GM19395 (cell line): ENCODE results near the gene SLC39A7.

ENCODE experiments used
- ATAC-seq: cut with Tn5 transposase; IDR thresholded peaks from one replicate; pipeline ENCODE4 v1.9.1; 2021; ENCODE audit warnings: mild to moderate bottlenecking, moderate library complexity; ENCODE audit not compliant: unreplicated experiment

SLC39A7 gene

DNA sequence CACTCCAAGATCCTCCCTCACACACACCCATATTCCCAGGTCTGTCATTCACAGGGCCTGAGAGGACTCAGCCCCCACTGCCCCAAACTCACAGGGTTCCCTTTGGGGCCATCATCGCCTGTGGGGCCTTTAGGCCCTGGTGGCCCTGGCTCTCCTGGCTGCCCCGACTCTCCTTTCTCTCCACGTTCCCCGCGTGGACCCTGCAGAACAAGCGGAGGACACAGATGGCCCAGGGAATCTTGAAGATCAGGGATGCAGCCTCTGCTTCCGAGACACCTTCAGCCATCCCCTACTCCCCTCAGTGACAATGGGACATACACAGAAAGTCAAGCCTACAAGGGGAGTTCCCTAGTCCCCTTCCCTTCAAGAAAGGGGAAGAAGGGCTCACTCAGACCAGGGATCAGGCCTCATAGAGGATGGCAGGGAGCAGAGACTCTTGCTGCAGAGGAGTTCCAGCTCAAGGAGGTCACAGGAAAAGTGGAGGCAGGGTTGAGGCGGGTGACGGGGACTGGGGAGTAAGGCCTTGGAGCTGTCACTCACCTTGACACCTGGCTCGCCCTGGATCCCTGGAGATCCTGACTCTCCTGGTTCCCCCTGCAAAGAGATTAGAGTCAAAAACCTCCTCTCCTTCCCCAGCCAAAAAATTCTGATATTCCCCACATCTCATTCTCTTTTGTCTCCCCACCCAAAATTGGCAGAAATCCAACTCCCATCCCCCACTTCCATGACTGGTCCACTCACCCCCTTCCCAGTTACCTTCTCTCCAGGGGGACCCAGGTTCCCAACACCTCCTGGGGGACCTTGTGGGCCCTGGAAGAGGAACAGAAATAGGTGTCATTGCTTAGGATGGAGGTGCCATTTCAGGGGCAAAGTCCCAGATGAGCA, 31.1 kb upstream of the SLC39A7 start:
- ATAC-seq = no peak

DNA sequence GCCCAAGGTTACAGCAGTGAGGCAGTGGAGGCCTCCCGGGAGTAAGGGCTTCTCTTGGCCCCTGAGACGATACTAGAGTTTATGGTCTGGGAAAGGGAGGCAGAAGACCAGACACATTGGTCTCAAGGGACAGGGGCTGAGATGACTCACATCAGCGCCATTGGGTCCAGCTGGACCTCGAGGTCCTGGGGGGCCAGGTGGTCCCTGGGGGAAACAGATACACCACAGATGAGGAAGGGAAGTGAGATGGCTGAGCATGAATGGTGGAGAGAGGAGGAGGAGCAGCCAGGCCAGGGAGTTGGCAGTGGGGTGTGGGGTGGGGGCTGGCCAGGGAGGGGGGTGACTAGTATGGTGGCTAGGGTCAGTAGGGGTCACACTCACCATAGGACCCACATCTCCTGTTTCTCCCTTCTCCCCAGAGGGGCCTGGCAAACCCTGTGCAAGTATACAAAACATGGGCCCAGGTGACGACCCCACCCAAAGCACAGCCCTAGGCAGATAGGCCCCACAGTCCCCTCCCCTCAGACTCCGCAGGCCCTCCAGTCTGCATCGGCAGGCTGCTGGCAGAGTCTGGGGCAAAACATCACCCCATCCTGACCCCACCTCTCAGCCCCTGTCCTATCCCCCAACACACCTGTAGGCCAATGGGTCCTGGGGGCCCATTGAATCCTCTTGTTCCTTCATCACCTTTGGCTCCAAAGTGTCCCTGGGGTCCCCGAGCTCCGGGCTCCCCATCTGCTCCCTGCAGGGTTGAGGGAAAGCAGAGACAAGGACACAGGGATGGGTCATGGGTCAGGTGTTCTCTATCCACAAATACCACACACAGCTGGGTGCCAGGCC, 30.3 kb upstream of the SLC39A7 start:
- no peak for ATAC-seq

DNA sequence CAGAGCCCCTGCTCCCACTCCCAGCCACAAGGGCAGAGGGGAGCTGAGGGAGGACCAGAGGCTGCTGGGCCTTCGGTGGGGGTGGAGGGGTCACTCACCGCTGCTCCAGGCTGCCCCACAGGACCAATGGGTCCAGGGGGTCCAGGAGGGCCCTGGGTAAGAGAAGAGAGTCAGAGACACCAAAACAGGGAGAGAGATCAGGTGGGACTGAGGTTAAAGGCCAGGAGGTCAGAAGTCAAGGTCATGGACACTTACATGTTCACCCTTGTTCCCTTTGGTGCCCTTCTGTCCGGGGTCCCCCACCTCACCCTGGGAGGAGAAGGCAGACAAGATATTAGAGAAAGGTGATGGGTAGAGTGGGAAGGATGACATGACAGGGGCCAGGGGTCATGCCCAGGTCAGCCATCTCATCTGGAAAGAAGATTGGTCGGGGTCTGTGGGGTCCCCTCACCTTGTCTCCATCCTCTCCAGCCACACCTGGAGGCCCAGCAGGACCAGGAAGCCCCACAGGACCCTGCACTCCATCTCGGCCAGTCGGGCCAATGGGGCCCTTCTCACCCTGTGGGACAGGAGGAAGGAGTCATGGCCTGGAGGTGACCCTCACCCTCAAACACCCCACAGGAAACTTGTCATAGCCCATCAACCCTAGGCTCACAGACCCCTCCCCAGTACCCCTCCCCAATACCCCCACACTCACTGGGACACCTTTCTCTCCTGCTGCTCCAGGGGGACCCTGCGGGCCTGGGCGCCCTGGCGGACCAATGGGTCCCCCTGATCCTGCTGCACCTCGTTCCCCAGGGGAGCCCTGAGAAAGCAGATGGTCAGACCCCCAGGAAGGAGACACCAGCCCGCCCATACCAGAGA, 29.4 kb upstream of the SLC39A7 start:
- ATAC-seq = no peak

DNA sequence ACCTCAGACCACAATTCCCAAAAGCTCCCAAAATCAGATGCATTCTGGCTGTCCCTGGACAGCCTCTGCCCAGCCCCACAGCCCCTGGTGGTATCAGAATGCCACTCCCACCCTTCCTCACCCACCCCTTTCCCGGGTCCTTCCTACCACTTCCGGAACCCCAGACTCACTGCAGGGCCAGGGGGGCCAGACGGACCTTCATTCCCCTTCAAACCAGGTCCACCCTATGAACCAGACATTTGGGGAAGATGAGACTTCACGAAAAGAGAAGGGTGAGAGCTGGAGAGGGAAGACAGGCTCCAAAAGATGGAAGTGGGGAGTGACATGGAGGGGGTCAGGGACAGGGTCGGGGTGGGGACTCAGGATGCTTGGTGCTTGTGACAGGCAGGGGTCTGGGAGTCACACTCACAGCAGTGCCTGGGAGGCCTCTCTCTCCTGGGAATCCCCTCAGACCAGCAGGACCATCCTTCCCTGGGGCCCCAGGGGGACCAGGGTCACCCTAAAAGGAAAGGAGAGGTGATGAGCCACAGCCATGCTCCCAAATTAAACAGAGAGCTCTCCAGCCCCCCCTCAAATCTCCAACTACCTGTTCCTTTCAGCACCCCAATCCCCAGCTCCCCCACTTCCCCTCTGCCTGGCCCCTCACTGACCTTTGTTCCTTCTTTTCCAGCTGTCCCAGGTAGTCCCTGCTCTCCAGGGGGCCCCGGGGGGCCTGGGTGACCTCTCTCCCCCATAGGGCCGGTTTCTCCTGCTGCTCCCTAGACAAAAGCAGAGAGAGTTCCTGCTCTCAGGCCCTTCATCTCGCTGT, 28.6 kb upstream of the SLC39A7 start:
- no peak for ATAC-seq

DNA sequence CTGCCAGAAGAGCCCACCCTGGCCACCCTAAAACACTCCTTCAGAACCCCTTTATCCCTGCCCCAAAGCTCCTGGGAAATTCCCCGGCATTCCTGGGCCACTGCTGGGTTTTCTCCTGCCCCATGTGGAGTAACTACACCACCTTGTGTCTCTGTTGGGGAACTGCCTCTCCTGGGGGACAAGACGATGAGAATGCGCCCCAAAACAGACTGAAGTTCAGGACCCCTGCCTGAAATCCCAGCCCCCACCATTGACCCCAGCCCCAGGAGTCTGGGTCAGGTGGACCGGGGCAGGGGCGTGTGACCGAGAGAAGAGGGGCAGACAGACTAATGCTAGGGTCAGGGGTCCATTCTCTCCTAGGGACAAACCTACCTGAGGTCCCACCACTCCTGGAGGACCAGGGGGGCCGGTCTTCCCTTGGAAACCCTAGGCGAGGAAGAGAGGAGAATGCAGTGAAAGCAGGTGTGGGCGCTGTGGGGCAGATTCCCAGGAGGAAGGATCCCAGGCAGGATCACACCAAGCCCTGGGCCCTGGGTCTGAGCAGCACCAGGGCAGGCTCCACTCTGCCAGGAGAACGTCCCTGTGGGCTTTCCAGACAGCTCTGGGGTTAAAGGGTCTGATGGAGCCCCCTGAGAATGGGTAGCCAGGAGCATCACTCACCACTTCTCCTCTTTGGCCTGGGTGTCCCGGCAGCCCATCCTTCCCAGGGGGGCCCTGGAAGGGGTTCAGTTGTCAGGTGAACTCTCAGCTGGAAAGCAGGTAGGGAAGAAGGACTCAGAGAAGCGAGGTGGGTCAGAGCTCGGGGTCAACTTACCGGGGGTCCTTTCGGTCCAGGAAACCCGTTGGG, 27.8 kb upstream of the SLC39A7 start:
- ATAC-seq = no peak

DNA sequence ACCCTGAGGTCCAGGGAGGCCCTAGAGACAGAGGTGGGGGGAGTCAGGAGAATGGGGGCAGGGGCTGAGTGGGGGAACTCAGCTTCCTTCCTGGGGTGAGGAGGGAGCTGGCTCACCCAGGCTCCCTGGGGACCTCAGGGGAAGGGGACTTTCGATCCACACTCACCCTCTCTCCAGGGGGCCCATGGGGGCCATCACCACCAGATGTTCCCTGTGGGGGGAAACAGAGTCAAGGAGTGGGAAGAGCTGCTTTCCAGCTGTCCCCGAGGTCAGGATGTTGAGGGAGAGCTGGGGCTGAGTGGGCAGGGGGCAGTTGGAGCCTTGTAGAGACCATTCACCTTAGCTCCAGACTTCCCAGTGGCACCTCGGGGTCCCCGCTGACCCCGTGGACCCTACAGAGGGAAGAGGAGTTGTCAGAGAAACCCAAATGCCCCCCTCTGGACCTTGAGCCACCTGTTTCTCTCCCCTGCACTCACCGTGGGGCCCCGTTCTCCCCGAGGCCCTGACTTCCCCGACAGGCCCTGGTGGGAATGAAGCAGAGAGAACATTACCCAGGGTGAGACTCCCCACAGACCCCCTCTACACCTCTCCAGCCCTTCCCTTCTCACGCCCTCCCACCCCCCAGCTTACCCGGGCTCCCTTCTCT, 27.0 kb upstream of the SLC39A7 start:
- ATAC-seq = no peak

DNA sequence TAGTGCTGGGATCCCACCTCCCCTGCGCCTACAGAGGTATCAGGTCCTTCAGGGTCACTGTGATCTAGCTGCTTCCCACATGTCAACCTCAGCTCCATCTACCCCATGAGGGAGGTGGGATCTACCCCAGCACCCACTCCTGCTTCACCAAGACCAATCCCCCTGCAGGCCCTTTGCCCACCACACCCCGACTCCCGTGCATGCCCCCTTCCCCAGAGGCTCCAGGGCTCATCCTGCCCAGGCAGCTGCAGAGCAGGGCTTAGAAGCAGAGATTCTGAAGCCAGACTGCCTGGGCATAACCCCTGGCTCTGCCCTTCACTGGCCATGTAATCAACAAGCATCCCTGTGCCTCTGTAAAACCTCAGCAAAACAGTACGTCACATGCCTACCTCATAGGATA, 25.9 kb upstream of the SLC39A7 start:
- no peak for ATAC-seq

DNA sequence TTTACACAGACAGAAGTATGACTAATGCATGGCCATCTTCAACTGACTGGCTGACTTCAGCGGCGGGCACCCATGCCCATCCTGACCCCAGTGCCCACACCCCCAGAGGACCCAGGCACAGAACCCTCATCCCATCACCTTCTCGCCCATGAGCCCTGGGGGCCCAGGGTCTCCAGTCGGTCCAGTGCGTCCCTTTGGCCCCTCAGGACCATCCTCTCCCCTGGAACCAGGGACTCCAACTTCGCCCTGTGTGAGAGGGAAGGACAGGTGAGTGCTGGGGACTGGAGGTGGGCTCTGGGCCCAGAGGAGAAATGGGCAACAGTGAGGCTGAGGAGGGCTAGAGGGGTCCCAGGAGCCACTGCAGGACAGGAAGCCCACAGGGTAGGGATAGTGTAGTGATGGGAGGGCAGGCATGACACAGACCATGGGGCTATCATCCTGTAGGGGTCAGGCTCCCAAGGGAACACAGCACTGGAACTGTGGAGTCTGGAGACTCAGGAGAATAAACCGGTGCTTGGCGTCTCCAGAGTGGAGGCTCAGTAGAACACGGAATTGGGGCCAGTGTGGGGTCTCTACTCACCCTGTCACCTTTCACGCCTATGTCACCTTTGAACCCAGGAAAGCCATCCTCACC, 25.1 kb upstream of the SLC39A7 start:
- no peak for ATAC-seq

DNA sequence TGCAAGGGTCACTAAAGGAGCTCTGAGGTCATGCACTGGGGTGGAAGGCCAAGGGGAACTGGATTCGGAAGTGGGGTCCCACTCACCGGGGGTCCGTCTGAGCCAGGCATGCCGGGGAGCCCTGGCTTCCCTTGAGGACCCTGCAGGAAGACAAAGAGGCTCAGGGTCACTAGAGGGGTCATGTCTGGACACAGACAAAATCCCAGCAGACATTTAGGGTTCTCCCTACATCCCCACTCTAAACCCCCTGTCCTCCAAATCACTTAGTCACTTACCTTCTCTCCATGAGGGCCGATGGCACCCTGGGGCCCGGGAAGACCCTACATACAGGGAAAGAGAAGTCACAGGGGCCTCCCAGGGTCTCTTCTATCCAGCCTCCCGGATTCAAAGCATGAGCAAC, 23.8 kb upstream of the SLC39A7 start:
- ATAC-seq = no peak

DNA sequence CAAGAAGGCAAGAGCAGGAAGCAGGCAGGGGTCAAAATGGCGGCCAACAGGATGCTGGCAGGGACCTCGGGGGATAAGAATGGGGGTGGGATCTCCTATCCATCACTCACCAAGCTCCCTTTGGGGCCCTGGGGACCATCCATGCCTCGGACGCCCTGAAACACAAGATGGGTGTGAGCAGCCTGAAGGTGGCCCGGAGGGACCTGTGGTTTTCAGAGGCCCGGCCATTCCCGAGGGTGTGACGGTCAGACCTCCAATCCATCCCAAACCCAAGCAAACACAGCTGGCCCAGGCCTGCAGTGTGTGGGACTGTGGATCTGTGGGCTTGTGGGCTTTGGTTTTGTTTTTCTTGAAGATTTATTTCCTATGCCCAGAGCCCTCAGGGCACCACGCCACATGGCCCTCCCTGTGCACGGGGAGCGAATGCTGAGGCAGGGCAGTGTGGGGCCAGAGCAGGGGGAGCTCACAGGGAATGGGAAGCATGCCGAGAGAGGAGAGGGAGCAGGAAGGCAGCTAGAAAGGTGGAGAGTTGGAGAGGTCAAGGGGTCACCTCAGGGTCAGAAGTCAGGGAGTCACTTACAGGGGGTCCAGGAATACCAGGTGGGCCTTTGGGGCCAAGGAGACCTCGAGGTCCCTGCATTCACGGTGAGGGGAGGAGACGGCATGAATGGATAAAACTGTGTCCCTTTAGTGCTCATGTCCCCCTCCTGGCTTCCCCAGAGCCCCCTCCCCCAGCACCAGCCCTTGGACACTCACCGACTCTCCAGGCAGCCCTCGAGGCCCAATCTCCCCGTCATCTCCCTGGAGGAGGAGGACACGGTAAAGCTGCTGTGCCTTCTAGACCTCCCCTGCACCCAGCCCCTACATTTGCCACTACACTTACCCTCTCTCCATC, 22.9 kb upstream of the SLC39A7 start:
- ATAC-seq = no peak

DNA sequence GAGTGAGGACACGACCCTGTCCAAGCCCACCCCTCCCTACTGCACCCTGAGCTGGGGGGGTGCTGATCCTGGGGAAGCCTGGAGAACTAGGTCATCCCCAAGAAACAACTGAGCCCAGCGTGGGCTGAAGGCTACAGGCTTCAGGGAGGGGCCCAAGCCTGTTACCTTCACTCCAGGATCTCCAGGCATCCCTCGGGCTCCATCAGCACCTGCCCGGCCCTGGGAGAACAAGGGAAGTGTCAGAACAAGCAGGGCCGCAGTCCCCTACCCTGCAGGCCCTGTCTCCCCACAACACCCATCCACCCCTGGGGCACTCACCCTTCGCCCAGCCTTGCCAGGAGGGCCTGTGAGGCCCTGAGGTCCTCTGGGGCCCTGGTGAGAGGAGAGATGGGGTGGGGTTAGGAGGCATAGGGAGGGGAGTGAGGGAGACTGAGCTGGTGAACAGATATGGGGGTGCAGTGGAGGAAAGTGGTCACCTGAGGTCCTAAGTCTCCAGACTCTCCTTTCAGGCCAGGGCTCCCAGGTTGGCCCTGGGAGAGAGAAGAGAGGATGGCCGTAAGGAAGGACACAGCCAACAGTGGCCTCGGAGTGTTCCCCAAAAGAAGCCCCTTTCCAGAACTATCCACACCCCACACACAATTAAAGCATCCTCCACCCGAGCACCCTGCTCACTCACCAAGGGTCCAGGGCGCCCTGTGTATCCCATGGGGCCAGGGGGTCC, 21.8 kb upstream of the SLC39A7 start:
- ATAC-seq = no peak

DNA sequence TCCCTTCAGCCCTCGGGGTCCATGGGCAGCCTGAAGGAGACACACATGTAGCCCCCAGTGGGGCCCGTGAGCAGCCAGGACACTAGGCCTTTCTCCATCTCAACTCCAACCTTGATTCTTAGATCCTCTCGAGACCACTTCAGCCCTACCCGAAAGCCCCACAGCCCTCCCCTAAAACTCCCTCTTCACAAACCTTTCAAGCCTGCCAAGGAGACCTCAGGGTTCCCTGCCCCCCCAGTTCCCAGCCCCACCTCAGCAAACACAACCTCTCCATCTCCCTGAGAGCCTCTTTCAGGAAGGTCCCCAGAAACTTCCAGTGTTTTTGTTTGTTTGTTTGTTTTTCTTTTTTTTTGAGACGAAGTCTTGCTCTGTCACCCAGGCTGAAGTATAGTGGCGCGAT, 19.5 kb upstream of the SLC39A7 start:
- no peak for ATAC-seq

DNA sequence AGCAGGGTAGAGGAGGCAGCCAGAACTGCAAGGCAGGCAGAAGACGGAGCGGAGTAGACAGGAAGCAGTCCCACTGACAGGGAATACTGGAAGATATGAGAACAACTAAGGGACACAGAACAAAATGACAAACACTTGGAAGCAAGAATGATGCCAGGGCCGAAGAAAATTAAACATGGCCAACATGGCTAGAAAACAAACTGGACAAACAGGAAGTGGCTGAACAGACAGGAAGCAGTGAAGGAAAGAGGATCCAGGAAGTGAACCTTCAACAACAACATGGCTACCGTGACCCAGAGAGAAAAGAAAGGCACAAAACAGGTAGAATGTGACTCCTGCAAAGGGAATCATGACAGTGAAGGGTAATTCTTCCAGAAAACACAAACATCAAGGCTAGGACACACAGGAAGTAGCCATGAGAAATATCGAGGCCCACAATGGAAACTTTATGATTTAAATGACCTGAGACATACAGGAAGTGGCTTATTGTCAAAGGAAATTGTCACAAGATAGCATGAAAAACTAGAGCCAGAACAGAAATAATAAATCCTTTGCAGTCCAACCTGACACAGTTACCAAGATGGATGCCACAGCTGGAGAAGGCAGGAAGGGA, 17.5 kb upstream of the SLC39A7 start:
- ATAC-seq = no peak

DNA sequence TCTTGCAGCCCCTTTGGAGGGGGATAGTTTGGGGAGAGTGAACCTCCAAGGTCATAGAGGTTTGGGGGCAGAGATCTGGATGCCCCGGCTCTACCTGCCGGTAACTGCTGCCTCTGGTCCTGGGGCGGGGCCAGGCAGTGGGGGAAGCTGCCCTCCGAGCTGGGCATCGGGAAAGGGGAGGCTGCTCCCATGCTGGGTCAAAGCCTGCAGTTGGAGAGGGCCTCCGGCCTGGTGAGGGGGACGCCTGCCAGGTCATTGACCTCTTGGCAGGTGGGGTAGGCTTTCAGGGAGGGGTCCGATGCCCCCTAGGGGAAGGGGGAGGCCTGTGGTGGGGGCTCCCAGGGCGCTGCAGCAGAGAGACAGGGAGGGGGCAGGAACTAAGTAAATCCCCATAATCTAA, 15.5 kb upstream of the SLC39A7 start:
- no peak for ATAC-seq

DNA sequence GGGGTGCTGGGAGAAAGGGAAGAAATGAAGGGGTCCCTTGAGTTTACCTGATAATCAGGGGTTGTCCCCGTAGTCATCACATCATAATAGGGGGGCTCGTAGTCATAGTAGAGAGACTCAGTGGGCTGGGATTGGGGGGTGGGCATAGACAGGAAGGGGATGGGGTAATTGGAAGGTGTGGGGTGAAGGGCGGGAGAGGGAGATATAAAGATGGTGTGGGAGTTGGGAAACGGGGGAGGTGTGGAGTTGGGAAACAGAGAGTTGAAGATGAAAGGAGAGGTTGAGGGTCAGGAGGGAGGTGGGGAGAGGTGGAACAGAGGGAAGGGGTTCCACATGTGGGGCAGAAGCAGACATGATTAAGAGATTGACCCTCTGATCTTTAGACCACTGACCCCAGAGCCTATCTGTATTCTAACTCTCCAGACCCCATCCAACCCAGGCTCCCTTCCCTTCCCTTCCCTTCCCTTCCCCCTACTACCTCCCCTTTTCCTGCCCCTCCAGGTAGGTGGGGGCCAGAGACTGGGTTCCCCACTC, 14.9 kb upstream of the SLC39A7 start:
- no peak for ATAC-seq

DNA sequence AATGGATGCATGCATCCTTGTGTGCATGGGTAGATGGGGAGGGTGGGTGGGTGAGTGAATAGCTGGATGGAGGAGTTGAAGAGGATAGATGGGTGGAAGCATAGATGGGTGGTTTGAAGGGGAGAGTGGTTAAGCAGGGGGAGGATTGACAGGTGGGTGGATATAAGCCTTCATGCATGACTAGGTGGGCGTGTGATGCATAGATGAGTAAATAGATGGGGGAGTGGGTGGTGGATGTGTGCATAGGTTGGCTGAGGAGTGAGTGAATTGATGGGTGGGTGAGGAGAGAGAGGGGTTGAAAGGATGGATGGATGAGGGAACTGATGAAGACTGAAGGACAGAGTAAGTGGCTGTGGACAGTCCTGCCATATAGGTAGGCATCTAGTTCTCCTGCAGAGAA, 12.9 kb upstream of the SLC39A7 start:
- no peak for ATAC-seq
